GM20000 (cell line): ENCODE data around the gene MAP4K2.

Experiments used
- DNase-seq: peaks from one replicate; pipeline ENCODE4 v3.0.0; 2012; ENCODE audit warnings: low spot score
- CTCF ChIP-seq: IDR thresholded peaks from 2 replicates; pipeline ENCODE4 v1.5.1; 2012; ENCODE audit warnings: mild to moderate bottlenecking, control low read depth; ENCODE audit errors: extremely low read depth, missing control alignments

MAP4K2 gene

GRCh38 chr11:64799256-64799622 lies 3.8 kb downstream of the MAP4K2 start:
- no peak for DNase-seq
- TF ChIP-seq CTCF: no peak

- no peak for DNase-seq
- TF ChIP-seq CTCF: no peak
These were observed 6.1 kb downstream of the MAP4K2 start for GRCh38 chr11:64796757-64797541.

- no peak for DNase-seq
- TF ChIP-seq CTCF: no peak
These were observed 6.8 kb downstream of the MAP4K2 start for GRCh38 chr11:64796047-64796756.

GRCh38 chr11:64794526-64794925 lies 8.5 kb downstream of the MAP4K2 start:
- DNase-seq: no peak
- no peak for TF ChIP-seq CTCF

DNA sequence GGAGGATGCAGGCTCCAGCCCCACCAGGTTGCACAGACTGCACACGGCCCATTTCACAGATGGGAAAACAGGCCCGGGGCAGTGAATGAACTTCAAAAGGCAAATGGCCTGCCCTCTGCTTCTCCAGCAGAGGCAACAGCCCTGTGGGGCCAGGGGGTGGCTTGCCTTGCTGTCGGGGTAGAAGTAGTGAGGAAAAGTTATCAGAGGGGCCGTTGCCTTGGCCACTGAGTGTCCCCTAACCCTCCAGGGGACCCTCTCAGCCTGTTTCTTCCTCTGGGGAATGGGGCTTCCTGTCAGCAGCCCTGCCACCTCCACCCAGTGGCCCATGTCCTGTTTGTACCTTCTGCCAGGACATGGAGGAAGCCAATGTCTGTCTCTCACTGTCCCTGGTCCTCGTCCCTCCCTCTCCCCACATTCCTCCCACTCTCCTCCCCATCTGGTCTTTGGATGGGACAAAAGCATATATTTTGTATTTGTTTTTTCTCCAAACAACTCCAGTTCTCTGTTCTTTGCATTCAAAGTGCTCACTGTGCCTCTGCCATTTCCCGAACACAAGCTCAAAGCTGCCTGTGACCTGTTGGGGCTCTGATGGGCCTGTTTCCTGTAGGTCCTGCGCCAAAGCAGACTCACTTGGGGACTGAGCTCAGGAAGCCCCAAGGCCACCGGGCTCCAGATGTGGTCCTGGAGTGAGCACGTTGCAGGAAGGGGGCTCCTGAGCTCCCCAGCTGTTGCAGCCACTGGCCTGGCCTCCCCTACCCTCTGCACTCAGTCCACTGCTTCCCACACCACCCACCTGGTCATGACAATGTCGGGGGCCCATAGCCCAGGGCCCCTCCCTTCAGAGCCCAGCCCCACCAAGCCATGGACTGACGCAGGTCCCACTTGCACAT lies 9.5 kb downstream of the MAP4K2 start:
- no peak for DNase-seq
- TF ChIP-seq CTCF: no peak

DNA sequence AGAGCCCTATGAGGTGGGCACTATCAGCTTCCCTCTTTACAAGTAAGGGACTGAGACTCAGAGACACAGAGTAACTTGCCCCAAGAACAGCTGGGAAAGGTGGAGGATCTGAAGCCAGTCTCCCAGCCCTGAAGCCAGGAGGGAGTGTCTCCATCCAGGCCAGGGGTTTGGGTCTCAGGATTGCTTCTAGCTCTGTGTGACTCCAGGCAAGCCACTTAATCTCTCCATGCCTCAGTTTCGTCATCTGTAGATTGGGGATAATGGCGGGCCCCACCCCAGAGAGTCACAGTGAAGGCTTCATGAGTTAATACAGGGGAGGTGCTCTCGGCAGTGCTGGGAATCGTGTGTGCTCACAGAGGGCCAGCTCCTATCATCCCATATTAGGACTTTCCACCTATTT lies 10.5 kb downstream of the MAP4K2 start:
- DNase-seq: no peak
- TF ChIP-seq CTCF: no peak
